GM23338 (cell line): ENCODE measurements around the gene REEP3. TPM values are rescaled to one million over a fixed set of nuclear protein-coding genes. Genes with fewer than 3 reads are reported as not detected.

ENCODE experiments used
- ATAC-seq: fragments of 200-7000 bp; cut with Tn5 transposase; 3 replicates; pipeline ENCODE4 v1.9.1; 2020
- DNase-seq: peaks from one replicate; pipeline ENCODE4 v3.0.0-alpha.2; 2015; ENCODE audit warnings: low spot score
- H2AFZ ChIP-seq: fragments of 200-600 bp; sonication (generic); 2 replicates; pipeline ENCODE4 v1.8.0; 2016; ENCODE audit warnings: antibody characterized with exemption, mild to moderate bottlenecking, moderate library complexity
- H3F3A ChIP-seq: fragments of 200-600 bp; sonication (generic); replicated peaks from 2 replicates; pipeline ENCODE4 v1.8.0; 2017; ENCODE audit warnings: antibody characterized with exemption, mixed run types, low read depth
- H3K27ac ChIP-seq: fragments of 200-600 bp; sonication (generic); 2 replicates; pipeline ENCODE4 v1.6.1; 2016; ENCODE audit warnings: low read depth
- H3K27me3 ChIP-seq: fragments of 200-600 bp; sonication (generic); 2 replicates; pipeline ENCODE4 v1.8.0; 2016; ENCODE audit warnings: mild to moderate bottlenecking, mixed run types, moderate library complexity; ENCODE audit not compliant: insufficient read depth
- H3K36me3 ChIP-seq: fragments of 200-600 bp; sonication (generic); 2 replicates; pipeline ENCODE4 v1.8.0; 2016; ENCODE audit warnings: mild to moderate bottlenecking; ENCODE audit not compliant: insufficient read depth
- H3K4me1 ChIP-seq: fragments of 200-600 bp; sonication (generic); 2 replicates; pipeline ENCODE4 v1.8.0; 2016; ENCODE audit warnings: mild to moderate bottlenecking, moderate library complexity; ENCODE audit not compliant: insufficient read depth
- H3K4me2 ChIP-seq: fragments of 200-600 bp; sonication (generic); 2 replicates; pipeline ENCODE4 v1.7.1; 2017; ENCODE audit warnings: mixed run types
- H3K4me3 ChIP-seq: fragments of 200-600 bp; sonication (generic); 2 replicates; pipeline ENCODE4 v1.6.1; 2016; ENCODE audit warnings: mixed run types
- H3K79me2 ChIP-seq: fragments of 200-600 bp; sonication (generic); replicated peaks from 2 replicates; pipeline ENCODE4 v1.8.0; 2017; ENCODE audit warnings: mild to moderate bottlenecking; ENCODE audit not compliant: insufficient read depth
- H3K9me2 ChIP-seq: fragments of 200-600 bp; sonication (generic); 2 replicates; pipeline ENCODE4 v1.8.0; 2017; ENCODE audit not compliant: insufficient read depth
- H4K20me1 ChIP-seq: fragments of 200-600 bp; sonication (generic); replicated peaks from 2 replicates; pipeline ENCODE4 v1.8.0; 2017; ENCODE audit warnings: mild to moderate bottlenecking; ENCODE audit not compliant: insufficient read depth
- H3K27ac Mint-ChIP-seq: 2 replicates; pipeline ENCODE4 v1.8.0; 2020; ENCODE audit warnings: inconsistent platforms, mild to moderate bottlenecking, moderate library complexity, mixed read lengths
- H3K27me3 Mint-ChIP-seq: 3 replicates; pipeline ENCODE4 v1.8.0; 2022; ENCODE audit warnings: low read depth, mild to moderate bottlenecking, moderate library complexity, mixed read lengths, inconsistent platforms; ENCODE audit not compliant: insufficient read depth, poor library complexity
- H3K36me3 Mint-ChIP-seq: 3 replicates; pipeline ENCODE4 v1.8.0; 2021; ENCODE audit warnings: low read depth, mild to moderate bottlenecking, inconsistent platforms, moderate library complexity, mixed read lengths
- H3K4me1 Mint-ChIP-seq: 3 replicates; pipeline ENCODE4 v1.8.0; 2020; ENCODE audit warnings: mild to moderate bottlenecking, inconsistent platforms, mixed read lengths
- H3K4me3 Mint-ChIP-seq: 3 replicates; pipeline ENCODE4 v1.8.0; 2021; ENCODE audit warnings: moderate library complexity, mild to moderate bottlenecking, inconsistent platforms, mixed read lengths
- H3K9me3 Mint-ChIP-seq: 3 replicates; pipeline ENCODE4 v1.8.0; 2020; ENCODE audit warnings: moderate library complexity, mild to moderate bottlenecking, inconsistent platforms, mixed read lengths
- CREB1 ChIP-seq: fragments of 250-450 bp; sonication (Bioruptor Pico); IDR thresholded peaks from 2 replicates; pipeline ENCODE4 v1.5.0; 2020; ENCODE audit warnings: low read depth, mild to moderate bottlenecking, moderate library complexity
- CTCF ChIP-seq, 2 experiments: fragments of 200-600 bp in 1 of 2; sonication (generic) in 1 of 2; conservative IDR thresholded peaks; 2 replicates each; pipeline versions ENCODE4 v1.5.1 to v1.6.1; 2016 to 2017; ENCODE audit warnings: antibody characterized with exemption in 2 of 2, low read depth in 2 of 2, mild to moderate bottlenecking in 2 of 2, moderate library complexity in 1 of 2
- ETS1 ChIP-seq: IDR thresholded peaks from 2 replicates; pipeline ENCODE4 v1.6.1; 2016; ENCODE audit warnings: antibody characterized with exemption
- EZH2 ChIP-seq: fragments of 200-600 bp; sonication (generic); IDR thresholded peaks from one replicate; pipeline ENCODE4 v1.8.0; 2017; ENCODE audit warnings: antibody characterized with exemption, mild to moderate bottlenecking, low read depth; ENCODE audit not compliant: unreplicated experiment
- EZH2phosphoT487 ChIP-seq: fragments of 200-600 bp; sonication (generic); IDR thresholded peaks from one replicate; pipeline ENCODE4 v1.8.1; 2018; ENCODE audit warnings: antibody characterized with exemption; ENCODE audit not compliant: unreplicated experiment
- JUNB ChIP-seq: IDR thresholded peaks from one replicate; pipeline ENCODE4 v1.6.1; 2016; ENCODE audit warnings: antibody characterized with exemption; ENCODE audit not compliant: unreplicated experiment
- NANOG ChIP-seq: IDR thresholded peaks from 2 replicates; pipeline ENCODE4 v1.6.1; 2016; ENCODE audit warnings: antibody characterized with exemption, borderline replicate concordance
- POLR2AphosphoS5 ChIP-seq: IDR thresholded peaks from 2 replicates; pipeline ENCODE4 v1.6.1; 2016; ENCODE audit warnings: antibody characterized with exemption, low read depth
- STAT1 ChIP-seq: IDR thresholded peaks from one replicate; pipeline ENCODE4 v1.6.1; 2016; ENCODE audit warnings: antibody characterized with exemption; ENCODE audit not compliant: unreplicated experiment
- ZNF114 ChIP-seq: fragments of 250-450 bp; sonication (Bioruptor Pico); IDR thresholded peaks from 2 replicates; pipeline ENCODE4 v1.5.0; 2020; ENCODE audit warnings: mild to moderate bottlenecking, moderate library complexity
- ZNF331 ChIP-seq: fragments of 250-450 bp; sonication (Bioruptor Pico); IDR thresholded peaks from 2 replicates; pipeline ENCODE4 v1.5.0; 2020; ENCODE audit warnings: low read depth, mild to moderate bottlenecking, moderate library complexity
- polyA plus RNA-seq: library from polyadenylated mRNA; unstranded; fragments of >200 nt; fragmentation: Nextera tagmentation; extraction: Ambion mirVana; gene quantifications from 2 replicates; pipeline ENCODE4 v1.2.1, GENCODE V29; 2016
- total RNA-seq: library from RNA; depleted of rRNA; stranded (reverse); fragments of >200 nt; shearing (Covaris generic); gene quantifications from 2 replicates; pipeline ENCODE4 v1.2.3, GENCODE V29; 2014
- TF ChIP-seq, protein P1 (sequence below): fragments of 250-450 bp; sonication (Bioruptor Pico); IDR thresholded peaks from 2 replicates; pipeline ENCODE4 v1.5.0; 2020; ENCODE audit warnings: mild to moderate bottlenecking, moderate library complexity
- TF ChIP-seq, protein P2 (sequence below): IDR thresholded peaks from one replicate; pipeline ENCODE4 v1.6.1; 2018; ENCODE audit warnings: antibody characterized with exemption; ENCODE audit not compliant: unreplicated experiment

Gene REEP3
- total and polyA plus RNA-seq, 2 experiments from 2014 or later: 29.5 to 48.7 TPM

DNA sequence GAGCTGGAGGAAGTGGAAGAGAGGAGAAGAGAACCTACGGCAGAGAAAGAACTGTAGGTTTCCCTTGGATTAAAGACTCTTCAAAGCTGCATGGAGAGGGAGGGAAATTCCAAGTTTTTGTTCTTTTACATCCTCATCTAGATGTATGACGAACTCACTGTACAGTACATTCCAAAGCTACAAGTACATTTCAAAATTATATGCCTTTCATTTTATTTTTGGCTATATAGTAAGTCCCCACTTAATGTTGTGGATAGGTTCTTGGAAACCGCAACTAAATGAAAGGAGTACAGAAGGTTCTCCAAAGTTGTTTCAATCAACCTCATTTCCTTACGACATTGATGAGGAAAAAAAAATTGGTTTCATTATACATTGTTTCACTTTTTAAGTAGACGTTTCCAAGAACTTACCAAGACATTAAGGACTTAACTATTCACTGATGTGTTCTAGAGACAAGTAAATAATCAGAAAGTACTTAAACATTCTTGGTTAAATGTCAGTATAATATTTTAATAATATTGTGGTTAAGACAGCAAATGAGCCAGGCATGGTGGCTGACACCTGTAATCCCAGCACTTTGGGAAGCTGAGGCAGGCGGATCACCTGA is 39.3 kb upstream of the REEP3 start:
- peaks cover 47% of the 10 kb centered on the region for H3K4me1 ChIP-seq
- Mint-ChIP-seq H3K4me1 (peaks cover 30% of the 10 kb centered on the region), H3K27ac (no peak overlapping the region), H3K4me3 (no peak overlapping the region), H3K27me3 (no peaks in the 10 kb centered on the region), H3K9me3 (no peaks in the 10 kb centered on the region), H3K36me3 (no peaks in the 10 kb centered on the region)
- H2AFZ ChIP-seq: no peak overlapping the region
- H3K4me3 ChIP-seq: no peak overlapping the region
- H4K20me1 ChIP-seq: peaks cover 3% of the 10 kb centered on the region; the same call in 1 of the 2 replicates
- no peaks in the 10 kb centered on the region for H3K27me3 ChIP-seq
- no peak overlapping the region for H3K4me2 ChIP-seq
- H3K79me2 ChIP-seq: peaks cover 92% of the 10 kb centered on the region
- H3K36me3 ChIP-seq: no peaks in the 10 kb centered on the region
- no peaks in the 10 kb centered on the region for H3K9me2 ChIP-seq
- DNase-seq: no peak
- TF ChIP-seq NANOG: no peak
- TF ChIP-seq, protein P1, sequence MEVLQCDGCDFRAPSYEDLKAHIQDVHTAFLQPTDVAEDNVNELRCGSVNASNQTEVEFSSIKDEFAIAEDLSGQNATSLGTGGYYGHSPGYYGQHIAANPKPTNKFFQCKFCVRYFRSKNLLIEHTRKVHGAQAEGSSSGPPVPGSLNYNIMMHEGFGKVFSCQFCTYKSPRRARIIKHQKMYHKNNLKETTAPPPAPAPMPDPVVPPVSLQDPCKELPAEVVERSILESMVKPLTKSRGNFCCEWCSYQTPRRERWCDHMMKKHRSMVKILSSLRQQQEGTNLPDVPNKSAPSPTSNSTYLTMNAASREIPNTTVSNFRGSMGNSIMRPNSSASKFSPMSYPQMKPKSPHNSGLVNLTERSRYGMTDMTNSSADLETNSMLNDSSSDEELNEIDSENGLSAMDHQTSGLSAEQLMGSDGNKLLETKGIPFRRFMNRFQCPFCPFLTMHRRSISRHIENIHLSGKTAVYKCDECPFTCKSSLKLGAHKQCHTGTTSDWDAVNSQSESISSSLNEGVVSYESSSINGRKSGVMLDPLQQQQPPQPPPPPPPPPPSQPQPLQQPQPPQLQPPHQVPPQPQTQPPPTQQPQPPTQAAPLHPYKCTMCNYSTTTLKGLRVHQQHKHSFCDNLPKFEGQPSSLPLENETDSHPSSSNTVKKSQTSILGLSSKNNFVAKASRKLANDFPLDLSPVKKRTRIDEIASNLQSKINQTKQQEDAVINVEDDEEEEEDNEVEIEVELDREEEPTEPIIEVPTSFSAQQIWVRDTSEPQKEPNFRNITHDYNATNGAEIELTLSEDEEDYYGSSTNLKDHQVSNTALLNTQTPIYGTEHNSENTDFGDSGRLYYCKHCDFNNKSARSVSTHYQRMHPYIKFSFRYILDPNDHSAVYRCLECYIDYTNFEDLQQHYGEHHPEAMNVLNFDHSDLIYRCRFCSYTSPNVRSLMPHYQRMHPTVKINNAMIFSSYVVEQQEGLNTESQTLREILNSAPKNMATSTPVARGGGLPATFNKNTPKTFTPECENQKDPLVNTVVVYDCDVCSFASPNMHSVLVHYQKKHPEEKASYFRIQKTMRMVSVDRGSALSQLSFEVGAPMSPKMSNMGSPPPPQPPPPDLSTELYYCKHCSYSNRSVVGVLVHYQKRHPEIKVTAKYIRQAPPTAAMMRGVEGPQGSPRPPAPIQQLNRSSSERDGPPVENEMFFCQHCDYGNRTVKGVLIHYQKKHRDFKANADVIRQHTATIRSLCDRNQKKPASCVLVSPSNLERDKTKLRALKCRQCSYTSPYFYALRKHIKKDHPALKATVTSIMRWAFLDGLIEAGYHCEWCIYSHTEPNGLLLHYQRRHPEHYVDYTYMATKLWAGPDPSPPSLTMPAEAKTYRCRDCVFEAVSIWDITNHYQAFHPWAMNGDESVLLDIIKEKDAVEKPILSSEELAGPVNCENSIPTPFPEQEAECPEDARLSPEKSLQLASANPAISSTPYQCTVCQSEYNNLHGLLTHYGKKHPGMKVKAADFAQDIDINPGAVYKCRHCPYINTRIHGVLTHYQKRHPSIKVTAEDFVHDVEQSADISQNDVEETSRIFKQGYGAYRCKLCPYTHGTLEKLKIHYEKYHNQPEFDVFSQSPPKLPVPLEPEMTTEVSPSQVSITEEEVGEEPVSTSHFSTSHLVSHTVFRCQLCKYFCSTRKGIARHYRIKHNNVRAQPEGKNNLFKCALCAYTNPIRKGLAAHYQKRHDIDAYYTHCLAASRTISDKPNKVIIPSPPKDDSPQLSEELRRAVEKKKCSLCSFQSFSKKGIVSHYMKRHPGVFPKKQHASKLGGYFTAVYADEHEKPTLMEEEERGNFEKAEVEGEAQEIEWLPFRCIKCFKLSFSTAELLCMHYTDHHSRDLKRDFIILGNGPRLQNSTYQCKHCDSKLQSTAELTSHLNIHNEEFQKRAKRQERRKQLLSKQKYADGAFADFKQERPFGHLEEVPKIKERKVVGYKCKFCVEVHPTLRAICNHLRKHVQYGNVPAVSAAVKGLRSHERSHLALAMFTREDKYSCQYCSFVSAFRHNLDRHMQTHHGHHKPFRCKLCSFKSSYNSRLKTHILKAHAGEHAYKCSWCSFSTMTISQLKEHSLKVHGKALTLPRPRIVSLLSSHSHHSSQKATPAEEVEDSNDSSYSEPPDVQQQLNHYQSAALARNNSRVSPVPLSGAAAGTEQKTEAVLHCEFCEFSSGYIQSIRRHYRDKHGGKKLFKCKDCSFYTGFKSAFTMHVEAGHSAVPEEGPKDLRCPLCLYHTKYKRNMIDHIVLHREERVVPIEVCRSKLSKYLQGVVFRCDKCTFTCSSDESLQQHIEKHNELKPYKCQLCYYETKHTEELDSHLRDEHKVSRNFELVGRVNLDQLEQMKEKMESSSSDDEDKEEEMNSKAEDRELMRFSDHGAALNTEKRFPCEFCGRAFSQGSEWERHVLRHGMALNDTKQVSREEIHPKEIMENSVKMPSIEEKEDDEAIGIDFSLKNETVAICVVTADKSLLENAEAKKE (CRISPR knock-in tag): no peak
- TF ChIP-seq CREB1 (CRISPR knock-in tag): no peak
- TF ChIP-seq ZNF331 (CRISPR knock-in tag): no peak
- no peak for TF ChIP-seq JUNB
- no peak for TF ChIP-seq ETS1
- TF ChIP-seq ZNF114: no peak
- TF ChIP-seq POLR2AphosphoS5: no peak
- TF ChIP-seq EZH2: no peak
- TF ChIP-seq EZH2phosphoT487: no peak
- TF ChIP-seq, protein P2, sequence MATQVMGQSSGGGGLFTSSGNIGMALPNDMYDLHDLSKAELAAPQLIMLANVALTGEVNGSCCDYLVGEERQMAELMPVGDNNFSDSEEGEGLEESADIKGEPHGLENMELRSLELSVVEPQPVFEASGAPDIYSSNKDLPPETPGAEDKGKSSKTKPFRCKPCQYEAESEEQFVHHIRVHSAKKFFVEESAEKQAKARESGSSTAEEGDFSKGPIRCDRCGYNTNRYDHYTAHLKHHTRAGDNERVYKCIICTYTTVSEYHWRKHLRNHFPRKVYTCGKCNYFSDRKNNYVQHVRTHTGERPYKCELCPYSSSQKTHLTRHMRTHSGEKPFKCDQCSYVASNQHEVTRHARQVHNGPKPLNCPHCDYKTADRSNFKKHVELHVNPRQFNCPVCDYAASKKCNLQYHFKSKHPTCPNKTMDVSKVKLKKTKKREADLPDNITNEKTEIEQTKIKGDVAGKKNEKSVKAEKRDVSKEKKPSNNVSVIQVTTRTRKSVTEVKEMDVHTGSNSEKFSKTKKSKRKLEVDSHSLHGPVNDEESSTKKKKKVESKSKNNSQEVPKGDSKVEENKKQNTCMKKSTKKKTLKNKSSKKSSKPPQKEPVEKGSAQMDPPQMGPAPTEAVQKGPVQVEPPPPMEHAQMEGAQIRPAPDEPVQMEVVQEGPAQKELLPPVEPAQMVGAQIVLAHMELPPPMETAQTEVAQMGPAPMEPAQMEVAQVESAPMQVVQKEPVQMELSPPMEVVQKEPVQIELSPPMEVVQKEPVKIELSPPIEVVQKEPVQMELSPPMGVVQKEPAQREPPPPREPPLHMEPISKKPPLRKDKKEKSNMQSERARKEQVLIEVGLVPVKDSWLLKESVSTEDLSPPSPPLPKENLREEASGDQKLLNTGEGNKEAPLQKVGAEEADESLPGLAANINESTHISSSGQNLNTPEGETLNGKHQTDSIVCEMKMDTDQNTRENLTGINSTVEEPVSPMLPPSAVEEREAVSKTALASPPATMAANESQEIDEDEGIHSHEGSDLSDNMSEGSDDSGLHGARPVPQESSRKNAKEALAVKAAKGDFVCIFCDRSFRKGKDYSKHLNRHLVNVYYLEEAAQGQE: no peak
- no peak for TF ChIP-seq CTCF (conservative IDR thresholded peaks at IDR 0.05; ENCODE audit: low read depth in 2 of 2)
- no peak for TF ChIP-seq STAT1
- no peaks in the 10 kb centered on the region for H3F3A ChIP-seq
- no peak for ATAC-seq
- H3K27ac ChIP-seq: no peak overlapping the region
